Measurements from ENCODE around the gene CLIC3.

CLIC3 gene

GRCh38 chr9:136963341-136963740, 33.0 kb downstream of the CLIC3 start:
- no peak for DNase-seq

DNA sequence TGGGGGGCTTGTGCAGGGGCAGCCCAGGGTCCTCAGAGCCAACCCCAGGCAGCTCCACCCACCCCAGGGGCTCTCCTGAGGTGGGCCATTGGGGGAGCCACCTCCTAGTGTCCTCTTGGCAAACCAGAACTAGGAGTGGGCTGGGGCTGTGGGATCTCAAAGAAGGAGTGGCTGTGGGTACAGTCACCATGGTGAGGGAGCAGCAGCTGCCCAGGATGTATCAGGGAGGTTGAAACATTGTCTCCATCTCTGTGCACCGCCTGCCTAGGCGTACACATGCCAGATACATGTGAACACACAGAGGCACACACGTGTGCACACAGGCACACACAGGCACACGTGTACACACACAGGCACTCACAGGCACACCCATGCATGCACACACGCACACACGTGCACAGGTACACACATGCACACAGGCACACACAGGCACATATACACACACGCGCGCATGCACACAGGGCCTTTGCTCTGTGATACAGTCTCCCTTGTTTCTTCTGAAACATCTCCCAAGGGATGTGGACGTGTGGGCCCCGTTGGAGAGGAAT, 33.6 kb downstream of the CLIC3 start:
- no peak for DNase-seq

DNA sequence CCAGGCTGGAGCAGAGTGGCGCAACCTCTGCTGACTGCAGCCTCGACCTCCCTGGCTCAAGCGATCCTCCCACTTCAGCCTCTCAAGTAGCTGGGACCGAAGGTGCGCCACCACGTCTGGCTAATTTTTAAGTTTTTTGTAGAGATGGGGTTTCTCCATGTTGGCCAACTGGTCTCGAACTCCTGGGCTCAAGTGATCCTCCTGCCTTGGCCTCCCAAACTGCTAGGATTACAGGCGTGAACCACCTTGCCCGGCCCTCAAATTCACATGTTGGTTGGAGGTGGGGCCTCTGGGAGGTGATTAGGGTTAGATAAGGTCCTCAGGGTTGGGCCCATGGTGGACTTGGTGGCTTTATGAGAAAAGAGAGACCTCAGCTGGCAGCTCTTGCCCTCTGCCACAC, 34.2 kb downstream of the CLIC3 start:
- DNase-seq: no peak

- no peak for DNase-seq
Observed at GRCh38 chr9:136961279-136962065, 34.9 kb downstream of the CLIC3 start.

- no peak for DNase-seq
Observed at GRCh38 chr9:136960938-136961275, 35.5 kb downstream of the CLIC3 start.

- DNase-seq: no peak
Observed at GRCh38 chr9:136960212-136960937, 36.0 kb downstream of the CLIC3 start.

GRCh38 chr9:136958898-136959850, 37.2 kb downstream of the CLIC3 start:
- DNase-seq: no peak

- no peak for DNase-seq
Observed at GRCh38 chr9:136958473-136958872, 37.9 kb downstream of the CLIC3 start.

DNA sequence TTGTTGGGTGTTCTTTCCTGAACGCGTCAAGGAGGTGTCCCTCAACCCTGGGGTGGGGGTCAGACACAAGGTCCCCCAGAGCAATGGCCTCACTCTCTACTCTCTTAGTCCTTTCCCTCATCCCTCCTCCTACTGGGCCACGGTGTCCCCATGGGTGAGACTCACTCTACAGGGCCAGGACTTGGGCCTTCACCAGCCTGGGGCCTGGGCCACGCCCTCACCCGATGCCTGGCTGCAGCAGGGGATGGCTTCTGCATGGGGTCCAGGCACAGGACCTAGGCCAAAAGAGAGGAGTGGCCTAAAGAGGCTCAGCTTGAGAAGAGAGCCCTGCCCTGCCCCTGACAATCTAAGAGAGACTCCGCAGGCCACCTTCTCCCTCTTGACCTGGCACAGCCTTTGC, 38.5 kb downstream of the CLIC3 start:
- no peak for DNase-seq

GRCh38 chr9:136957461-136957860, 38.9 kb downstream of the CLIC3 start:
- no peak for DNase-seq

DNA sequence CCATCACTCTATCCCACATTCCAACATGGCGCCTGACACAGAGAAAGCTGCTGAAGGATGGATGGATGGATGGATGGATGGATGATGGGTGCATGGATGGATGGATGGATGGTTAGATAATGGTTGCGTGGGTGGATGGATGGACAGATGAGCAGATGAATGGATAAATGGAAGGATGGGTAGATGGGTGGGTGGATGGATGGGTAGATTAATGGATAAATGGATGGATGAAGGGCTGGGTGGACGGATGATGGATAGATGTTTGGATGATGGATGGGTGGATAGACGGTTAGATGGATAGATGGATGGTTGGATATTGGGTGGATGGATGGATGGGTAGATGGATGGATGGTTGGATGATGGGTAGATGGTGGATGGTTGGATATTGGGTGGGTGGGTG, 39.8 kb downstream of the CLIC3 start:
- DNase-seq: no peak

- no peak for DNase-seq
Observed at GRCh38 chr9:136955943-136956335, 40.4 kb downstream of the CLIC3 start.

- DNase-seq: no peak
Observed at GRCh38 chr9:136955202-136955942, 41.0 kb downstream of the CLIC3 start.

- DNase-seq: no peak
Observed at GRCh38 chr9:136954270-136955083, 41.9 kb downstream of the CLIC3 start.

GRCh38 chr9:136953771-136954269, 42.5 kb downstream of the CLIC3 start:
- no peak for DNase-seq

GRCh38 chr9:136952876-136953770, 43.2 kb downstream of the CLIC3 start:
- DNase-seq: no peak

GRCh38 chr9:136952321-136952850, 44.0 kb downstream of the CLIC3 start:
- DNase-seq: no peak

GRCh38 chr9:136951541-136952320, 44.6 kb downstream of the CLIC3 start, which contains the start of gene LCN12:
LCN12 (plus strand) TSS chr9:136952273; CDS start chr9:136952328, 55 bp downstream.
- no peak for DNase-seq
